Neuronal stem cell (in vitro differentiated cells): ENCODE data around the gene NEGR1.

Experiments used
- DNase-seq: peaks from one replicate; pipeline ENCODE4 v3.0.0-alpha.2; 2013; ENCODE audit warnings: low spot score
- H2AFZ ChIP-seq: one replicate; pipeline ENCODE4 v1.6.1; 2013; ENCODE audit warnings: mild to moderate bottlenecking, low read length, inconsistent platforms
- H2AK5ac ChIP-seq: 2 replicates; pipeline ENCODE4 v1.6.1; 2013; ENCODE audit warnings: low read depth, mild to moderate bottlenecking, inconsistent platforms, low read length, moderate library complexity, mixed read lengths
- H2BK120ac ChIP-seq: 2 replicates; pipeline ENCODE4 v1.6.1; 2013; ENCODE audit warnings: low read depth, mild to moderate bottlenecking, inconsistent platforms, low read length, moderate library complexity, mixed read lengths
- H2BK12ac ChIP-seq: one replicate; pipeline ENCODE4 v1.6.1; 2013; ENCODE audit warnings: low read length, inconsistent platforms
- H2BK15ac ChIP-seq: 2 replicates; pipeline ENCODE4 v1.6.1; 2013; ENCODE audit warnings: mild to moderate bottlenecking, low read length, inconsistent platforms, mixed read lengths
- H2BK5ac ChIP-seq: one replicate; pipeline ENCODE4 v1.6.1; 2013; ENCODE audit warnings: inconsistent platforms, mild to moderate bottlenecking, low read length, moderate library complexity
- H3K14ac ChIP-seq: one replicate; pipeline ENCODE4 v1.6.1; 2013; ENCODE audit warnings: low read length, inconsistent platforms
- H3K18ac ChIP-seq: 2 replicates; pipeline ENCODE4 v1.6.1; 2013; ENCODE audit warnings: low read length, inconsistent platforms
- H3K23ac ChIP-seq: 2 replicates; pipeline ENCODE4 v1.6.1; 2013; ENCODE audit warnings: low read depth, mild to moderate bottlenecking, mixed read lengths, low read length, inconsistent platforms; ENCODE audit not compliant: poor library complexity
- H3K27ac ChIP-seq: replicated peaks from 3 replicates; pipeline ENCODE4 v1.5.1; 2013; ENCODE audit warnings: low read length, inconsistent platforms
- H3K27me3 ChIP-seq, 3 experiments: 2 replicates each; pipeline ENCODE4 v1.6.1; 2013; ENCODE audit warnings: low read length in 3 of 3, mild to moderate bottlenecking in 2 of 3, inconsistent platforms in 1 of 3, low read depth in 1 of 3, mixed read lengths in 1 of 3, moderate library complexity in 1 of 3; ENCODE audit not compliant: control insufficient read depth in 3 of 3, insufficient read depth in 3 of 3
- H3K36me3 ChIP-seq, 2 donors: replicated peaks in 1 of 2; 2 replicates each; pipeline ENCODE4 v1.6.1; 2013; ENCODE audit warnings: low read length in 2 of 2; ENCODE audit not compliant: control insufficient read depth in 2 of 2, insufficient read depth in 2 of 2
- H3K4ac ChIP-seq: 2 replicates; pipeline ENCODE4 v1.6.1; 2013; ENCODE audit warnings: inconsistent platforms, mild to moderate bottlenecking, low read length, moderate library complexity
- H3K4me1 ChIP-seq, 2 donors: 1 replicate in 1 of 2; 2 replicates in 1 of 2; pipeline ENCODE4 v1.6.1; 2013; ENCODE audit warnings: low read length in 2 of 2, low read depth in 1 of 2; ENCODE audit not compliant: control insufficient read depth in 2 of 2, insufficient read depth in 1 of 2
- H3K4me2 ChIP-seq: one replicate; pipeline ENCODE4 v1.6.1; 2013; ENCODE audit warnings: mild to moderate bottlenecking, low read length, inconsistent platforms; ENCODE audit not compliant: insufficient read depth, poor library complexity, severe bottlenecking
- H3K4me3 ChIP-seq, 2 donors: 2 replicates each; pipeline ENCODE4 v1.5.1; 2013; ENCODE audit warnings: low read length in 2 of 2, mild to moderate bottlenecking in 2 of 2, inconsistent platforms in 1 of 2, moderate library complexity in 1 of 2
- H3K79me1 ChIP-seq: one replicate; pipeline ENCODE4 v1.6.1; 2013; ENCODE audit warnings: low read depth, mild to moderate bottlenecking, inconsistent platforms, low read length, moderate library complexity
- H3K9ac ChIP-seq: one replicate; pipeline ENCODE4 v1.6.1; 2013; ENCODE audit warnings: mild to moderate bottlenecking, low read depth, low read length, inconsistent platforms; ENCODE audit not compliant: poor library complexity
- H3K9me3 ChIP-seq, 2 donors: replicated peaks in 1 of 2; 2 replicates each; pipeline versions ENCODE3 to v1.6.1; 2013; ENCODE audit warnings: low read length in 2 of 2, mild to moderate bottlenecking in 2 of 2, inconsistent platforms in 1 of 2, low read depth in 1 of 2, mixed read lengths in 1 of 2, moderate library complexity in 1 of 2; ENCODE audit not compliant: control insufficient read depth in 2 of 2, insufficient read depth in 1 of 2
- H4K8ac ChIP-seq: one replicate; pipeline ENCODE4 v1.6.1; 2013; ENCODE audit warnings: low read depth, mild to moderate bottlenecking, inconsistent platforms, low read length, moderate library complexity
- H4K91ac ChIP-seq: one replicate; pipeline ENCODE4 v1.6.1; 2013; ENCODE audit warnings: low read length, low read depth, mild to moderate bottlenecking, inconsistent platforms; ENCODE audit not compliant: poor library complexity
- WGBS, 2 donors: extraction: QIAGEN DNeasy Blood & Tissue Kit; methylation state at CpG; one replicate each; pipeline ENCODE4 v1.1.7; 2013; ENCODE audit warnings: missing lambda C conversion rate in 2 of 2, mixed read lengths in 1 of 2; ENCODE audit not compliant: insufficient read length in 2 of 2, insufficient replicate concordance in 1 of 2; ENCODE audit errors: extremely low coverage in 2 of 2; 5-methylcytosine and 5-hydroxymethylcytosine counted together

The NEGR1 gene

DNA sequence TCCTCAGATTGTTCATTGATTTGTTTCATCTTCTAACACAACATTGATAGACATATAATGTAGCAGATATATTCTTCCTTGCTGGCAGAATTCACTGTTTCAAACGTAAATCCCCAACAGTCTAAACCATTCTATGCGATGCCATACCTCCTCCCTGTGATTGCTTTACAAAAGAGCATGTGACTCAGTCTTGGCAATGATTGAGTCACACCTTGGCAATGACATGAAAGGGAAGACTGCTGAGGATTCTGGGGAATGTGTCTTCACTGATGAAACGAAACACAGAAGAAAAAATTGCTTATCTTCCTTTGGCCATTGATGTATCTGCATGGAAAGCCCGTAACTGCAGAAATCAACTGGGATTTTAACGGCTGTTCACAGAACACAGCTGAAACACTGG, 791.9 kb downstream of the NEGR1 start:
- no peaks in the 10 kb centered on the region for H3K36me3 ChIP-seq
- H3K27ac ChIP-seq, result no peak overlapping the region
- H3K9me3 ChIP-seq, result no peaks in the 10 kb centered on the region
- H2BK5ac ChIP-seq, result no peak overlapping the region
- H3K4me2 ChIP-seq, result no peak overlapping the region
- no peak overlapping the region for H3K23ac ChIP-seq
- no peak overlapping the region for H4K8ac ChIP-seq
- no peak overlapping the region for H3K4me3 ChIP-seq
- no peak overlapping the region for H2BK120ac ChIP-seq
- H3K4me1 ChIP-seq, result peaks cover 0 to 2% of the 10 kb centered on the region in 2 donors
- H2BK15ac ChIP-seq, result no peak overlapping the region
- no peak for DNase-seq
- H2AFZ ChIP-seq, result no peak overlapping the region
- H3K18ac ChIP-seq, result no peak overlapping the region
- no peak overlapping the region for H4K91ac ChIP-seq
- H3K79me1 ChIP-seq, result no peaks in the 10 kb centered on the region
- H3K27me3 ChIP-seq, result no peaks in the 10 kb centered on the region
- no CpG with 5 or more reads among the region's 5 CpGs for WGBS, 2 donors
- no peak overlapping the region for H3K4ac ChIP-seq
- H3K9ac ChIP-seq, result no peak overlapping the region
- H2AK5ac ChIP-seq, result no peak overlapping the region
- no peak overlapping the region for H3K14ac ChIP-seq
- no peak overlapping the region for H2BK12ac ChIP-seq

DNA sequence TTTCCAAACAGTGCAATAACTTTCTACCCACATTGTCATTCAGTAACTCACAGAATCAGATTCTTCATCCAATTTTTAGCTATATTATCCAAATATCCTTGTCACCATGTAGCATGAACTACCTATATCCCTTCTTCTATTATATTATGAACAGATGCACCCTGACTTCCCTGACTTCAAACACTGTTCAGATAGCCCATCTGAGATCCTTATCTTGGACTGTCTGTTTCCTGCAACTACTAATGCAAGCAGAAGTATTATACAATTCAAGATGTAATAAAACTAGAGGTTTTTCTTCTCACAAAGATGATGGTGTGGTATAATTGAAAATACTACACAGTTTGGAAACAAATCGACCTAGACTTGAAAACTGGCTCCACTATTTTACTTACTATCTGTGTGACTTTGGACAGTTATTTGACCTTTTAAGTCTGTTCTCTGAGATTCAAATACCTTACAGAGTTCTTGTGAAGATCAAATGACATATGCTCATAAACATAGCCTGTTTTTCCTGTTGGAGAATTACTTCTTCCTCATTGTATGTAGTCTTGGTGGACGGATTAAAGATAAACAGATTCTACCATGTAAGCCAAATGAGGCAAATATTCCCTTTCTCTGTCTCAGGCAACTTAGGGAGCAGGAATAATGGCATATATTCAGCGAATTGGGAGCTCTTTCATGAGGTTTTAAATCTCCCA, 793.6 kb downstream of the NEGR1 start:
- Histone ChIP-seq H3K18ac (no peak overlapping the region), H2BK120ac (no peak overlapping the region), H3K4me1 (peaks cover 0 to 2% of the 10 kb centered on the region in 2 donors), H3K23ac (no peak overlapping the region), H3K4ac (no peak overlapping the region), H3K36me3 (no peaks in the 10 kb centered on the region), H3K9ac (no peak overlapping the region), H3K27ac (no peak overlapping the region), H2AFZ (no peak overlapping the region), H3K14ac (no peak overlapping the region), H3K79me1 (no peaks in the 10 kb centered on the region), H3K9me3 (no peaks in the 10 kb centered on the region), H2BK12ac (no peak overlapping the region), H3K4me3 (no peak overlapping the region), H2BK5ac (no peak overlapping the region), H4K8ac (no peak overlapping the region), H2BK15ac (no peak overlapping the region), H2AK5ac (no peak overlapping the region), H3K4me2 (no peak overlapping the region), H4K91ac (no peak overlapping the region), H3K27me3 (no peaks in the 10 kb centered on the region)
- no CpG with 5 or more reads among the region's 3 CpGs for WGBS, 2 donors
- no peak for DNase-seq

DNA sequence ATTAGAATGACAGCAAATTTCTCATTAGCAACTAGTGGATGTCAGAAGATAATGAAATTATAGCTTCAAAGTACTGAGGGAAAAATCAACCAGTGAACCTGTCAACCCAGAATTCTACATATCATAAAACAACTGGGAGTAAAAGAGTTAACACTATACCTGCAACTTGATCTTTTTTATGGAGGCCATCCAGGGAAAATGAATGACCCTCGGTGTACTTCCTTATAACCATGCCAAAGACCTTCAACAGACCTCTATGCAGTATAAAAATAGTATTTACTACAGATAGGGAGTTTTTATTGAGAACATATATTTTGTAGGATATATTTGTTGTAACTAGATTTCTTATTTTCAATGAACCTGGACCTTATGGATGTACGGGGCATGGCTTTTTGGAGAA, 809.0 kb downstream of the NEGR1 start:
- no peak overlapping the region for H2AK5ac ChIP-seq
- no peak overlapping the region for H2BK15ac ChIP-seq
- H3K9ac ChIP-seq, result no peak overlapping the region
- H2AFZ ChIP-seq, result no peak overlapping the region
- H3K4me1 ChIP-seq, result peaks cover 1 to 2% of the 10 kb centered on the region in 2 donors
- no peak overlapping the region for H3K23ac ChIP-seq
- no peaks in the 10 kb centered on the region for H3K9me3 ChIP-seq
- H3K18ac ChIP-seq, result no peak overlapping the region
- H3K79me1 ChIP-seq, result no peaks in the 10 kb centered on the region
- H2BK5ac ChIP-seq, result no peak overlapping the region
- H3K27ac ChIP-seq, result no peak overlapping the region
- H3K14ac ChIP-seq, result no peak overlapping the region
- DNase-seq, result no peak
- no peak overlapping the region for H3K4me2 ChIP-seq
- no peaks in the 10 kb centered on the region for H3K27me3 ChIP-seq
- H4K91ac ChIP-seq, result no peak overlapping the region
- no peak overlapping the region for H3K4me3 ChIP-seq
- no peak overlapping the region for H3K4ac ChIP-seq
- no peak overlapping the region for H4K8ac ChIP-seq
- no CpG with 5 or more reads among the region's 2 CpGs for WGBS, 2 donors
- H3K36me3 ChIP-seq, result no peaks in the 10 kb centered on the region
- H2BK12ac ChIP-seq, result no peak overlapping the region
- no peak overlapping the region for H2BK120ac ChIP-seq

DNA sequence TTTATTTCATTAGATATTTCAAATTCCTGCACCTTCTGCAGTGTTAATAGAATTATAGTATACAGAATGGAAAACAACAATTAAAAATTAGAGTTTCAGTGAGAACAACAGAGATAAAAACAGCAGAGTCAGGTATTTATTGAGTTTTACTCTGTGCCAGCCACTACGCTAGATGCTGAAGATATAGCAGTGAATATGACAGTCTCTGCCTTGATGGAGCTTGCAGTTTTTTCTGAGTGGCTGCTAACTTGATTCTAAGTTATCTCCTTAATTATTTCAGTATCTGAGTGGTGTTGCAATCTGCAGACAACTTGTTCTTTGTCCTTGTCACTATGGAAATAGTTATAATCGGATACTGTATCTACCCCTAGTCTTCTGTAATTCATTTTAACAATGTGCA, 817.2 kb downstream of the NEGR1 start:
- no peak overlapping the region for H2BK15ac ChIP-seq

More for the DNA sequence above, 817.2 kb downstream of the NEGR1 start:
- H2AFZ ChIP-seq, result no peak overlapping the region
- H4K91ac ChIP-seq, result no peak overlapping the region
- H2BK5ac ChIP-seq, result no peak overlapping the region
- H3K79me1 ChIP-seq, result no peaks in the 10 kb centered on the region
- no peaks in the 10 kb centered on the region for H3K36me3 ChIP-seq
- DNase-seq, result no peak
- H3K18ac ChIP-seq, result no peak overlapping the region
- no peaks in the 10 kb centered on the region for H3K27me3 ChIP-seq
- no peak overlapping the region for H3K14ac ChIP-seq
- H3K27ac ChIP-seq, result no peak overlapping the region
- H2BK120ac ChIP-seq, result no peak overlapping the region
- no peak overlapping the region for H2BK12ac ChIP-seq
- no peak overlapping the region for H3K4me2 ChIP-seq
- no peaks in the 10 kb centered on the region for H3K4me1 ChIP-seq
- no peak overlapping the region for H3K4ac ChIP-seq
- WGBS, 2 donors, result no CpG with 5 or more reads among the region's 2 CpGs
- H3K4me3 ChIP-seq, result no peak overlapping the region
- H4K8ac ChIP-seq, result no peak overlapping the region
- H3K23ac ChIP-seq, result no peak overlapping the region
- no peak overlapping the region for H3K9ac ChIP-seq
- no peaks in the 10 kb centered on the region for H3K9me3 ChIP-seq
- no peak overlapping the region for H2AK5ac ChIP-seq
